Colonic mucosa (tissue), 4 donors: Measurements from ENCODE around the gene TARP.
"Not testable (repeated sequence)": the region's sequence is repeated elsewhere in the genome, so short reads cannot be mapped to it uniquely, and the experiment has no call there.

ENCODE experiments used
- DNase-seq: peaks from one replicate; pipeline ENCODE4 v3.0.0-alpha.2; 2020
- H3K27ac ChIP-seq: fragments of 200-600 bp; one replicate; pipeline ENCODE4 v1.8.0; 2021
- H3K27me3 ChIP-seq: fragments of 200-600 bp; one replicate; pipeline ENCODE4 v1.8.0; 2021
- H3K36me3 ChIP-seq: fragments of 200-600 bp; one replicate; pipeline ENCODE4 v1.8.0; 2021
- H3K4me1 ChIP-seq: fragments of 200-600 bp; one replicate; pipeline ENCODE4 v1.8.0; 2021; ENCODE audit warnings: mild to moderate bottlenecking
- H3K4me3 ChIP-seq: fragments of 200-600 bp; one replicate; pipeline ENCODE4 v1.8.0; 2021
- H3K9ac ChIP-seq, 2 donors: one replicate each; pipeline ENCODE4 v1.7.0; 2013; ENCODE audit warnings: control low read depth in 2 of 2, low read depth in 2 of 2, low read length in 2 of 2
- H3K9me3 ChIP-seq: fragments of 200-600 bp; one replicate; pipeline ENCODE4 v1.8.0; 2021
- CTCF ChIP-seq: fragments of 200-600 bp; IDR thresholded peaks from one replicate; pipeline ENCODE4 v1.8.0; 2022; ENCODE audit warnings: antibody characterized with exemption, mild to moderate bottlenecking
- intact Hi-C: fragments of 100-400 bp; cut with DNase I; formaldehyde crosslinking; loops from one replicate; pipeline ENCODE4 v1.14.1; 2022
- donor health status: healthy.
- donor health status: DM: no; HTN: no; CAD: no.
- donor health status: DM: no; HTN: no; CAD: no.

Gene TARP

GRCh38 chr7:38242814-38243213 is 30.6 kb downstream of the TARP start:
- intact Hi-C loops: no loop called here
- no peaks in the 10 kb centered on the region for H3K4me1 ChIP-seq
- H3K9ac ChIP-seq: no peak overlapping the region
- no peak overlapping the region for H3K4me3 ChIP-seq
- no peaks in the 10 kb centered on the region for H3K36me3 ChIP-seq
- DNase-seq: no peak
- H3K27ac ChIP-seq: no peak overlapping the region
- no peaks in the 10 kb centered on the region for H3K9me3 ChIP-seq
- TF ChIP-seq CTCF: no peak
- no peaks in the 10 kb centered on the region for H3K27me3 ChIP-seq

- DNase-seq: no peak
- intact Hi-C loops: no loop called here
- Histone ChIP-seq H3K4me1 (no peaks in the 10 kb centered on the region), H3K4me3 (no peak overlapping the region), H3K27ac (no peak overlapping the region), H3K9ac (no peak overlapping the region), H3K9me3 (no peaks in the 10 kb centered on the region), H3K27me3 (no peaks in the 10 kb centered on the region), H3K36me3 (no peaks in the 10 kb centered on the region)
- TF ChIP-seq CTCF: no peak
Measured at GRCh38 chr7:38241071-38241470, 32.4 kb downstream of the TARP start.

GRCh38 chr7:38239129-38239528 is 34.3 kb downstream of the TARP start:
- H3K27me3 ChIP-seq: not testable (repeated sequence)

GRCh38 chr7:38235606-38236005 is 37.8 kb downstream of the TARP start:
- Histone ChIP-seq H3K4me3 (no peak overlapping the region), H3K9ac (no peak overlapping the region), H3K36me3 (no peaks in the 10 kb centered on the region), H3K27me3 (no peaks in the 10 kb centered on the region), H3K9me3 (no peaks in the 10 kb centered on the region), H3K4me1 (no peaks in the 10 kb centered on the region), H3K27ac (no peak overlapping the region)
- TF ChIP-seq CTCF: no peak
- intact Hi-C loops: no loop called here
- DNase-seq: no peak

More at GRCh38 chr7:38239129-38239528, 34.3 kb downstream of the TARP start:
- H3K27ac ChIP-seq, H3K9me3 ChIP-seq, H3K36me3 ChIP-seq, DNase-seq, intact Hi-C loops, H3K9ac ChIP-seq, H3K4me1 ChIP-seq, H3K4me3 ChIP-seq: not testable (repeated sequence)

- H3K4me1 ChIP-seq, H3K4me3 ChIP-seq, DNase-seq, H3K9me3 ChIP-seq, intact Hi-C loops, H3K27me3 ChIP-seq, H3K27ac ChIP-seq, H3K36me3 ChIP-seq, H3K9ac ChIP-seq: not testable (repeated sequence)
Measured at GRCh38 chr7:38234759-38235158, 38.7 kb downstream of the TARP start.

- H3K4me1 ChIP-seq: no peaks in the 10 kb centered on the region
- H3K4me3 ChIP-seq: no peak overlapping the region
- no peak for TF ChIP-seq CTCF
- H3K27me3 ChIP-seq: no peaks in the 10 kb centered on the region
- no peaks in the 10 kb centered on the region for H3K9me3 ChIP-seq
- peak; percentile 27 for DNase-seq
- no peak overlapping the region for H3K9ac ChIP-seq
- peak overlapping the region; percentile 22 for H3K27ac ChIP-seq
- intact Hi-C loops: no loop called here
- no peaks in the 10 kb centered on the region for H3K36me3 ChIP-seq
Measured at GRCh38 chr7:38232502-38233366, 40.7 kb downstream of the TARP start.
